Caco-2 (cell line): ENCODE data around the gene BMP7. TPM values are rescaled to one million over a fixed set of nuclear protein-coding genes. Genes with fewer than 3 reads are reported as not detected.

ENCODE experiments used
- BruUV-seq: library from RNA; stranded (reverse); fragments of 400-500 nt; replicated peaks from 2 replicates; lab custom pipeline; 2021; lab: Mats Ljungman, UMichigan
- CTCF ChIA-PET: fragments of 300-600 bp; sonication (Branson Sonifier 250); formaldehyde crosslinking; loops from one replicate; lab custom pipeline; 2022; ENCODE audit warnings: antibody characterized with exemption; lab: Charles Lee
- POLR2A ChIA-PET: fragments of 300-600 bp; sonication (Branson Sonifier 250); formaldehyde crosslinking; loops from one replicate; lab custom pipeline; 2022; ENCODE audit warnings: antibody characterized with exemption; lab: Charles Lee
- DNase-seq, 2 experiments: peaks; one replicate each; pipeline versions ENCODE4 v3.0.0 to v3.0.0-alpha.2; 2020 to 2022
- H3K27me3 ChIP-seq: replicated peaks from 2 replicates; pipeline ENCODE4 v1.6.0; 2011; ENCODE audit warnings: low read length; ENCODE audit not compliant: control insufficient read depth, insufficient read depth
- H3K36me3 ChIP-seq: 2 replicates; pipeline ENCODE4 v1.5.1; 2011; ENCODE audit warnings: low read length; ENCODE audit not compliant: control insufficient read depth, insufficient read depth
- H3K4me1 ChIP-seq: fragments of 250-450 bp; sonication (Bioruptor Pico); 2 replicates; pipeline ENCODE4 v1.5.1; 2020; ENCODE audit warnings: mild to moderate bottlenecking
- H3K4me3 ChIP-seq: 2 replicates; pipeline ENCODE4 v1.5.1; 2011; ENCODE audit warnings: low read depth, mild to moderate bottlenecking, control low read depth, low read length
- H3K9me3 ChIP-seq: fragments of 250-450 bp; sonication (Bioruptor Pico); 2 replicates; pipeline ENCODE4 v1.5.1; 2020; ENCODE audit warnings: mild to moderate bottlenecking, moderate library complexity
- H3K27ac Mint-ChIP-seq: one replicate; pipeline ENCODE4 v1.8.0; 2022; ENCODE audit warnings: mixed read lengths; ENCODE audit not compliant: unreplicated experiment
- H3K27me3 Mint-ChIP-seq: one replicate; pipeline ENCODE4 v1.8.0; 2022; ENCODE audit warnings: mixed read lengths; ENCODE audit not compliant: insufficient read depth, unreplicated experiment
- H3K36me3 Mint-ChIP-seq: one replicate; pipeline ENCODE4 v1.8.0; 2022; ENCODE audit warnings: mild to moderate bottlenecking, mixed read lengths; ENCODE audit not compliant: insufficient read depth, unreplicated experiment
- H3K4me1 Mint-ChIP-seq: one replicate; pipeline ENCODE4 v1.8.0; 2022; ENCODE audit warnings: low read depth, mixed read lengths; ENCODE audit not compliant: unreplicated experiment
- H3K4me3 Mint-ChIP-seq: one replicate; pipeline ENCODE4 v1.8.0; 2022; ENCODE audit warnings: mild to moderate bottlenecking, moderate library complexity, mixed read lengths; ENCODE audit not compliant: unreplicated experiment
- H3K9me3 Mint-ChIP-seq: one replicate; pipeline ENCODE4 v1.8.0; 2022; ENCODE audit warnings: mixed read lengths; ENCODE audit not compliant: unreplicated experiment
- intact Hi-C: fragments of 100-400 bp; cut with micrococcal nuclease; formaldehyde crosslinking; loops from one replicate; pipeline ENCODE4 v1.10.0; 2022; ENCODE audit not compliant: unreplicated experiment
- total RNA-seq: library from RNA; stranded (reverse); gene quantifications from 2 replicates; pipeline ENCODE4 v1.2.3, GENCODE V29; 2022
- TF ChIP-seq, protein P1 (sequence below), 2 experiments: fragments of 200-600 bp in 1 of 2; IDR thresholded peaks; 1 replicate in 1 of 2; 2 replicates in 1 of 2; pipeline versions ENCODE4 v1.5.1 to v1.8.0; 2011 to 2022; ENCODE audit warnings: antibody characterized with exemption in 1 of 2, control low read depth in 1 of 2, inconsistent platforms in 1 of 2, low read depth in 1 of 2, low read length in 1 of 2, mild to moderate bottlenecking in 1 of 2, moderate library complexity in 1 of 2; ENCODE audit not compliant: insufficient read depth in 1 of 2, severe bottlenecking in 1 of 2, unreplicated experiment in 1 of 2

BMP7 gene
- total RNA-seq, 1 experiment from 2014 or later: 317 TPM

- Mint-ChIP-seq H3K27me3 (no peaks in the 10 kb centered on the region), H3K27ac (no peak overlapping the region), H3K9me3 (peaks cover 5% of the 10 kb centered on the region), H3K4me1 (no peaks in the 10 kb centered on the region), H3K4me3 (no peak overlapping the region), H3K36me3 (peaks cover 40% of the 10 kb centered on the region)
- no peak for DNase-seq
- H3K9me3 ChIP-seq: peaks cover 7% of the 10 kb centered on the region; the same call in 1 of the 2 replicates
- peaks cover 7% of the 10 kb centered on the region for H3K36me3 ChIP-seq
- intact Hi-C loops: no loop called here
- TF ChIP-seq, protein P1, sequence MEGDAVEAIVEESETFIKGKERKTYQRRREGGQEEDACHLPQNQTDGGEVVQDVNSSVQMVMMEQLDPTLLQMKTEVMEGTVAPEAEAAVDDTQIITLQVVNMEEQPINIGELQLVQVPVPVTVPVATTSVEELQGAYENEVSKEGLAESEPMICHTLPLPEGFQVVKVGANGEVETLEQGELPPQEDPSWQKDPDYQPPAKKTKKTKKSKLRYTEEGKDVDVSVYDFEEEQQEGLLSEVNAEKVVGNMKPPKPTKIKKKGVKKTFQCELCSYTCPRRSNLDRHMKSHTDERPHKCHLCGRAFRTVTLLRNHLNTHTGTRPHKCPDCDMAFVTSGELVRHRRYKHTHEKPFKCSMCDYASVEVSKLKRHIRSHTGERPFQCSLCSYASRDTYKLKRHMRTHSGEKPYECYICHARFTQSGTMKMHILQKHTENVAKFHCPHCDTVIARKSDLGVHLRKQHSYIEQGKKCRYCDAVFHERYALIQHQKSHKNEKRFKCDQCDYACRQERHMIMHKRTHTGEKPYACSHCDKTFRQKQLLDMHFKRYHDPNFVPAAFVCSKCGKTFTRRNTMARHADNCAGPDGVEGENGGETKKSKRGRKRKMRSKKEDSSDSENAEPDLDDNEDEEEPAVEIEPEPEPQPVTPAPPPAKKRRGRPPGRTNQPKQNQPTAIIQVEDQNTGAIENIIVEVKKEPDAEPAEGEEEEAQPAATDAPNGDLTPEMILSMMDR (IDR thresholded peaks at IDR 0.05; ENCODE audit: insufficient read depth in 1 of 2, low read depth in 1 of 2, low read length in 1 of 2, severe bottlenecking in 1 of 2, unreplicated experiment in 1 of 2): no peak
- no TSS peak for BruUV-seq
- H3K27me3 ChIP-seq: no peaks in the 10 kb centered on the region
- ChIA-PET CTCF (interaction anchor here (0.6 to 2.3 kb wide), 3 partner anchors 108 to 365 kb away, joined by 3 to 10 read pairs (median 4); no protein-coding TSS in a partner anchor), POLR2A (no interaction called here)
- no peak overlapping the region for H3K4me3 ChIP-seq
- H3K4me1 ChIP-seq: no peaks in the 10 kb centered on the region
These were observed 48.0 kb downstream of the BMP7 start for GRCh38 chr20:57218489-57218888.

GRCh38 chr20:57217802-57218201, 48.6 kb downstream of the BMP7 start:
- H3K4me3 Mint-ChIP-seq: no peak overlapping the region
- Histone ChIP-seq H3K36me3 (peaks cover 7% of the 10 kb centered on the region), H3K4me3 (no peak overlapping the region), H3K9me3 (peaks cover 7% of the 10 kb centered on the region; the same call in 1 of the 2 replicates), H3K27me3 (no peaks in the 10 kb centered on the region), H3K4me1 (peaks cover 4% of the 10 kb centered on the region; the same call in 1 of the 2 replicates)
- peaks cover 5% of the 10 kb centered on the region for H3K9me3 Mint-ChIP-seq
- no peak overlapping the region for H3K27ac Mint-ChIP-seq
- H3K36me3 Mint-ChIP-seq: peaks cover 40% of the 10 kb centered on the region
- ChIA-PET CTCF (interaction anchor here (2.3 kb wide), 1 partner anchor 115 kb away, joined by 10 read pairs; no protein-coding TSS in a partner anchor), POLR2A (no interaction called here)
- BruUV-seq: no TSS peak
- intact Hi-C loops: no loop called here
- no peak for DNase-seq
- no peaks in the 10 kb centered on the region for H3K27me3 Mint-ChIP-seq
- TF ChIP-seq, protein P1 (IDR thresholded peaks at IDR 0.05; ENCODE audit: insufficient read depth in 1 of 2, low read depth in 1 of 2, low read length in 1 of 2, severe bottlenecking in 1 of 2, unreplicated experiment in 1 of 2): no peak
- no peaks in the 10 kb centered on the region for H3K4me1 Mint-ChIP-seq

DNA sequence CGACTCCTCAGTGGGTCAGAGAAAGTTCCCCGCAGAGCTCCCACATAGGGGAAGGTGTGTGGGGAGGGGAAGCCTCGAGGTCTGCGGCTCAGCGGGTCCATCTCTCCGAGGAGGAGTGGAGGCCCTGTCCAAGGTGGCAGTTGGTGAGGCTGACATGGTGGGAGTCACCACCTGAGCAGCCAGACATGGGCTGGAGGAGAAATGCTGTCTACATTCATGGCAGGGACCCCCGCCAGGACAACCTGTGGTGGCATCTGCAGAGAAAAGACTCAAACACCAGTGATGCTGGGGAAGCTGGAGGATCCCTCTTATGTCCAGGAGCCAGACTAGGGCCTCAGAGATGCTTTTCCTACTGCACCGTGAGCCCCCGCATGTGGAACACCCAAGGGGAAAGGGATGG, 49.8 kb downstream of the BMP7 start:
- H3K27me3 ChIP-seq: no peaks in the 10 kb centered on the region
- Mint-ChIP-seq H3K4me1 (peaks cover 6% of the 10 kb centered on the region), H3K27ac (no peak overlapping the region), H3K36me3 (peaks cover 44% of the 10 kb centered on the region), H3K27me3 (no peaks in the 10 kb centered on the region), H3K9me3 (peaks cover 5% of the 10 kb centered on the region), H3K4me3 (no peak overlapping the region)
- no TSS peak for BruUV-seq
- ChIA-PET CTCF (interaction anchor here (0.6 kb wide), 1 partner anchor 14 kb away, joined by 3 read pairs; no protein-coding TSS in a partner anchor), POLR2A (no interaction called here)
- peaks cover 7% of the 10 kb centered on the region for H3K36me3 ChIP-seq
- no peak for DNase-seq
- TF ChIP-seq, protein P1 (IDR thresholded peaks at IDR 0.05; ENCODE audit: insufficient read depth in 1 of 2, low read depth in 1 of 2, low read length in 1 of 2, severe bottlenecking in 1 of 2, unreplicated experiment in 1 of 2): no peak
- intact Hi-C loops: no loop called here
- H3K4me1 ChIP-seq: peaks cover 9% of the 10 kb centered on the region
- H3K9me3 ChIP-seq: peaks cover 7% of the 10 kb centered on the region; the same call in 1 of the 2 replicates
- H3K4me3 ChIP-seq: no peak overlapping the region
